Gastroesophageal sphincter (tissue), 3 donors: ENCODE data around the gene KNDC1.

Experiments
- EP300 ChIP-seq: sonication (generic); formaldehyde crosslinking; IDR thresholded peaks from one replicate; pipeline ENCODE4 v1.6.1; 2017; ENCODE audit warnings: antibody characterized with exemption, mild to moderate bottlenecking
- POLR2A ChIP-seq, 2 donors: fragments of 450-650 bp; IDR thresholded peaks; one replicate each; pipeline ENCODE4 v1.6.1; 2017; ENCODE audit warnings: antibody characterized with exemption in 2 of 2, mild to moderate bottlenecking in 2 of 2, moderate library complexity in 1 of 2
- POLR2AphosphoS5 ChIP-seq: sonication (generic); formaldehyde crosslinking; IDR thresholded peaks from one replicate; pipeline ENCODE4 v1.6.1; 2017; ENCODE audit warnings: antibody characterized with exemption
- TF ChIP-seq, protein P1 (sequence below), 4 experiments: fragments of 200-600 bp in 2 of 4; fragments of 450-650 bp in 2 of 4; sonication (generic) in 1 of 4; IDR thresholded peaks; one replicate each; pipeline ENCODE4 v1.5.1; 2017 to 2019; ENCODE audit warnings: antibody characterized with exemption in 4 of 4, mild to moderate bottlenecking in 2 of 4, moderate library complexity in 2 of 4

DNA sequence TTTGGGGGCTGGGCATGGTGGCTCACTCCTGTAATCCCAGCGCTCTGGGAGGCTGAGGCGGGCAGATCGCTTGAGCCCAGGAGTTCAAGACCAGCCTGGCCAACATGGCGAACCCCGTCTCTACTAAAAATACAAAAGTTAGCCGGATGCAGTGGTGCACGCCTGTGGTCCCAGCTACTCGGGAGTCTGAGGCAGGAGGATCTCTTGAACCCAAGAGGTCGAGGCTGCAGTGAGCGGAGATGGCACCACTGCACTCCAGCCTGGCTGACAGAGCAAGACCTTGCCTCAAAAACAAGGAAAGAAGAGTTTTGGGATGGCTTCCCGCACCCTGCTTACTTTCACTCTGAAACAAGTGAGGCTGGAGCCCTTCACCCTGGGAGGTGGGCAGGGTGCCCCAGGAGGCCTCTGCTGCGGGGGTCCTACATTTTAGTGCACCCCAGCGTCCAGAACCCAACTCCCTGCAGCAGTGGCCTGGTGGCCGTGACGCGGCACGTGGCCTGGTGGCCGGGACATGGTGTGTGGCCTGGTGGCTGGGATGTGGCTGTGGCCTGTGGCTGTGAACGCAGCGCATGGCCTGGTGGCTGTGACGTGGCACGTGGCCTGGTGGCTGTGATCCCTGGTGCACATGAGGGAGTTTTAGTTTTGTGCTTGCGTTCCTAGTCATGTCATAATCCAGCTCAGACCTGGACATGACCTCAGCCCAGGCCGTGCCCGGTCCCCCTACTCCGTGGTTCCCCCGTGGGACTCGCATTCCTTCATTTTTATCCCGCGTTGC is 9.3 kb downstream of the KNDC1 start:
- TF ChIP-seq, protein P1, sequence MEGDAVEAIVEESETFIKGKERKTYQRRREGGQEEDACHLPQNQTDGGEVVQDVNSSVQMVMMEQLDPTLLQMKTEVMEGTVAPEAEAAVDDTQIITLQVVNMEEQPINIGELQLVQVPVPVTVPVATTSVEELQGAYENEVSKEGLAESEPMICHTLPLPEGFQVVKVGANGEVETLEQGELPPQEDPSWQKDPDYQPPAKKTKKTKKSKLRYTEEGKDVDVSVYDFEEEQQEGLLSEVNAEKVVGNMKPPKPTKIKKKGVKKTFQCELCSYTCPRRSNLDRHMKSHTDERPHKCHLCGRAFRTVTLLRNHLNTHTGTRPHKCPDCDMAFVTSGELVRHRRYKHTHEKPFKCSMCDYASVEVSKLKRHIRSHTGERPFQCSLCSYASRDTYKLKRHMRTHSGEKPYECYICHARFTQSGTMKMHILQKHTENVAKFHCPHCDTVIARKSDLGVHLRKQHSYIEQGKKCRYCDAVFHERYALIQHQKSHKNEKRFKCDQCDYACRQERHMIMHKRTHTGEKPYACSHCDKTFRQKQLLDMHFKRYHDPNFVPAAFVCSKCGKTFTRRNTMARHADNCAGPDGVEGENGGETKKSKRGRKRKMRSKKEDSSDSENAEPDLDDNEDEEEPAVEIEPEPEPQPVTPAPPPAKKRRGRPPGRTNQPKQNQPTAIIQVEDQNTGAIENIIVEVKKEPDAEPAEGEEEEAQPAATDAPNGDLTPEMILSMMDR (IDR thresholded peaks at IDR 0.05), result no peak
- TF ChIP-seq EP300 (no peak), POLR2AphosphoS5 (no peak), POLR2A (IDR thresholded peaks at IDR 0.05) (no peak)
